Endometrium (tissue), 2 donors: ENCODE data around the gene PTGER3.
"Not testable (repeated sequence)": the region's sequence is repeated elsewhere in the genome, so short reads cannot be mapped to it uniquely, and the experiment has no call there.

Experiments
- FAIRE-seq: peaks from 2 replicates; lab custom pipeline; 2012; peaks lifted over from hg19 to GRCh38; lab: Jason Lieb, UNC
- donor health status: control.
- donor health status: control.

PTGER3 gene

DNA sequence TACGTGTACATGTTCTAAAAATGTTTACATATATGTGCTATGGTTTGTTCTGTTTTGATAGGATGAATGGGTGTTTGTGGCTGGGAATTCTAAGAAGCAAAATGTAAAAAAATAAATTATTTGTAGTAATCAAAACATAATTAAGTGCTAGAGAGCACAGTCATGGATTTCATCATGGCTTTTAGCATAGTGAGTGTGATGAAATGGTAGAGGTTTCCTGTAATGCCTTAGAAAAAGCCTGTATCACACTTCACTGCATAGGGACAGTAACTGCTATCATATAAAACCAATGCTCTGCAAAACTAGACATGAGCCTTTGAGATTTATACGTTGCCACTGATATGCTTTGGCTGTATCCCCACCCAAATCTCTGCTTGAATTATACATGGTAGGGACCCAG is 99.8 kb downstream of the PTGER3 start:
- no peak for FAIRE-seq

DNA sequence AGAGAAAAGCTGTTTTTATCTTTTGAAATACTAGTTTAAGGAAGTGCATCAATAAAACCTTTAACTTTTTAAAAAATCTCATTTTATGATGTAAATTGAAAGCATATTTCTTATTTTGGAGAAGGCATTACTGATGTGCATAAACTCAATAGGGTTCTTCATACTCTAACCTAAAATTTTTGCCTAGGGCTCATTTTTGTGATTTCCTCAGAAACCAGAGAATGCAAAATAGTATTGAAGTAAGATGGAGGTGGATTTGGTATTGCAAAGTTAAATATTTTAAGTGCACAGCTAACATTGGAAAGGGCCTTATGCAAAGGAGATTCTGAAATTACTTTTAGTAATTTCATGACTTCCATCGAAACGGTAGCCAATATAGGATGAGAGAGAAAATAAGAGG is 101.9 kb downstream of the PTGER3 start:
- FAIRE-seq, result no peak

DNA sequence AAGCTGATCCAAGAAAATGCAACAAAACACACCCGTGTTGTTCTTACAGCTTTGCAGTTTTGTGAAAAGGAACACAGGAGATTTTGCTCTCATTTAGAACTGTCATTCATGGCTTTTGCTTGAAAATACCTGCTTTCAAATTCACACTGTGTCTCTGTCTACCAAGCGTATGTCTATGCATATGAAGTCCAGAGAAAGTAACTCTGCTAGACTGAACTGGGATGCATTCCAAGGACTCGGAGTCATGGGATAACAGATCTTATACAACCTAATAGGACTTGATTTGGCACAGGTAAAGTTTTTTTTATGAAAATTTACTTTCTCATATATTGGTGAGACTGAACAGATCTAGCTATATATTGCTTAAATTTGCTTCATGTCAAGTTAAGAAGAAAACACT is 102.4 kb downstream of the PTGER3 start:
- FAIRE-seq, result no peak

DNA sequence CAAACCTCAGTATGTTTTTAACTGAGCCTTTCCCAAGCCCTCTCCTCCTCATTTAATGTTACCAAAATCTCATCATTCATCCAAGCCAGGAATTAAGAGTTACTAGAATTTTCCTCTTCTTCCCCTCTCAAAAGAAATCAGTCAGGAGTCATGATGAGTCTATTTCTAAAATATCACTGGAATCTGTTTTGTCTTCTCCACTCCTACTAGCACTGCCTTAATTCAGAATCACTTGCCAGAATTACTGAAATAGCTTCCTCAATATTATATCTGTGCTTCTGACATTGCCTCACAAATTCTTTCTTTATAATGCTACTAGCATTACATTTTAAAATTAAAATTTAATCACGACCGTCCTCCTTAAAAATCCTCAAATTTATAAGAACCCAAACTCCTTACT is 106.1 kb downstream of the PTGER3 start:
- no peak for FAIRE-seq

DNA sequence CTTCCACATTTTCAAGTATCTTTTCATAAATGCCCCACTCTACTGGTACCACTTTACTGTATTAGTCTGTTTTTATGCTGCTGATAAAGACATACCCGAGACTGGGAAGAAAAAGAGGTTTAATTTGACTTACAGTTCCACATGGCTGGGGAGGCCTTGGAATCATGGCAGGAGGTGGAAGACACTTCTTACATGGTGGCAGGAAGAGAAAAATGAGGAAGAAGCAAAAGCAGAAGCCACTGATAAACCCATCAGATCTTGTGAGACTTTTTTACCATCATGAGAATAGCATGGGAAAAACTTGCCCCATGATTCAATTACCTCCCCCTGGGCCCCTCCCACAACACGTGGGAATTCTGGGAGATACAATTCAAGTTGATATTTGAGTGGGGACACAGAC is 107.2 kb downstream of the PTGER3 start:
- not testable (repeated sequence) for FAIRE-seq

DNA sequence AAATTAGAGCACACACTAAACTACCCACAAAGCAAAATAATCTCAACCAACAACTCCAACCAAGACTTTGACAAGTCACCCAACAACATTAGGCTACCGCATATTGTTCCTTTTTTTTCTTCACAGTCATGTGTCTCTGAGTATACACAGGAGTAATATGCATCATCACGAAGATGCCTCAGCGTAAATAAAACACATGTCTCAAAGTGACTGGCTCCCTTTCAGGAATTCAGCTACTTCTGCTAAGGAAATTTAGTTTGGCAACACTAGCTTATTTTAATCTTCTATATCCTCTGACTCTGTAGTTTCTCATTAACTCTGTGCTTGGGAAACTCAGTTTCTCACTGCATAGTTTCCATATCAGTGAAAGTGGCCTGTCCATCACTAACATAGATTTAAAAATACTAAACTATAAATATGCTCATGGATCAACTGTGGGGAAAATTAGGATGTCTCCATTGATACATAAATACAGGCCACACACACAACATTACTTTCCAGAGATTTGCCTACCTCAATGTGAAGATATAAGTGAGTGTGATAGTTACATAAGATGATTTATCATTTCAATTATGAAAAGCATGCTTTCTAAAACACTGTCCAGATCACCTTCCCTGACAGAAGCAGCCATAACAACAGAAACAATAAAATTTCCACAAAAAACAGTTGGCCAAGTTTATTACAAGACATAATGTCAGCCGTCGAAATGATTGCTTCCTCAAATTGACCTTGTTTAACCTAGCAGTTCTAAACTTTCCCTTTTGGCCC is 113.2 kb downstream of the PTGER3 start:
- no peak for FAIRE-seq

DNA sequence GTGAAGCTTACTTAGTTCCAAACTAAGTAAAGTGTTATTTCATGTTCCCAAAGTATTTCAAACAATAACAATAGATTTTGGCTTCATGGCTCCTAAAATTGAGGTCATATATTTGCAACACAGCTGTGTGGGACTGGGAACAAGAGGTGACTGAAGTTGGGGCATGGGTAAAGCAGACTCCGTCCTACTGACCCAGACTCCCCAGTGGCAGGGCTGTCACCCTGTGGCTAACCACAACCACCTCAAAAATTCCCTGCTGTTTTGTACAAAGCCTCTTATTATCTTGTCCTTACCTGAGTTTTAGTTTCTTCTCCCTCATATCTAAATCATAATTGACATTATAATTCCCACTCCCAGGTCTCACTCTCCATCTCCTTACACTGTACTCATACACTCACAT is 117.6 kb downstream of the PTGER3 start:
- no peak for FAIRE-seq

DNA sequence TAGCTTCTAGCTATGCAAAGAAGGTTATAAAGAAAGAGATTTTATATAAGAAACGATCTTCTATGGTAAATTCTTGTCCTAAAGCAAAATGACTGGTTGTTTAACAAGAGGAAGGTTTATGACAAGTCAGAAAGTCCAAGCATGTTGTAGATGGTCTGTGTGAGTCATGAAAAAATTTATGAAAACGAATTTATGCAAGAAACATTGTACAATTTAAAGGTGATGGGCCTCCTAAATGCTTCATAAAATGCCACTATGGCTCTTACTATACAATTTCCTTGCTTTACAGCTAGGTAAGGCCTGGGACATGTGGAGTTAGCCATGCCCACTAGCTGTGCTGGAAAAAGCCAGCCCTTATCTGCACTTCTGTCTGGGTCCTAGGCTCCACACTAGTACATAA is 125.4 kb downstream of the PTGER3 start:
- FAIRE-seq, result no peak
